ENCODE results near the gene ADGRV1.

DNA sequence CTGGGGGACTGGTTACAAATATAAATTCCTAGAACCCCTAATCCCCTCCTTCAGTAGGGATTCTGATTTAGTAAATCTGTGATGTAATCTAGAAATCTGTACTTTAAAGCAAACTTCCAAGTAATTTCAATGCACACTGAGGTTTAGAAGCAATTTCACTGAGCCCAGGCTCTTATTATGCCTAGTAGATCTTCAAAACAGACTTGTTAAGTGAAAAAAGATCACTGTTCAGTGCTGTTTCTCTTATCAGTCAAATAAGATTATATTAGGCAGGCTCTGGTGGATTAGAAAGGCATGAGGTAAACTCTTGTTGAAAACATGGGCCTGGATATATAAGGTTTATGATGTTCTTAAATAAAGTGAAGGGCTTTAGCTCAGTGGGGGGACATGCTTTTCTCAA, 293.9 kb downstream of the ADGRV1 start:
- TF ChIP-seq POLR2A (IDR thresholded peaks at IDR 0.05) (no peak), EP300 (IDR thresholded peaks at IDR 0.05) (no peak)
- TF ChIP-seq, protein P1, sequence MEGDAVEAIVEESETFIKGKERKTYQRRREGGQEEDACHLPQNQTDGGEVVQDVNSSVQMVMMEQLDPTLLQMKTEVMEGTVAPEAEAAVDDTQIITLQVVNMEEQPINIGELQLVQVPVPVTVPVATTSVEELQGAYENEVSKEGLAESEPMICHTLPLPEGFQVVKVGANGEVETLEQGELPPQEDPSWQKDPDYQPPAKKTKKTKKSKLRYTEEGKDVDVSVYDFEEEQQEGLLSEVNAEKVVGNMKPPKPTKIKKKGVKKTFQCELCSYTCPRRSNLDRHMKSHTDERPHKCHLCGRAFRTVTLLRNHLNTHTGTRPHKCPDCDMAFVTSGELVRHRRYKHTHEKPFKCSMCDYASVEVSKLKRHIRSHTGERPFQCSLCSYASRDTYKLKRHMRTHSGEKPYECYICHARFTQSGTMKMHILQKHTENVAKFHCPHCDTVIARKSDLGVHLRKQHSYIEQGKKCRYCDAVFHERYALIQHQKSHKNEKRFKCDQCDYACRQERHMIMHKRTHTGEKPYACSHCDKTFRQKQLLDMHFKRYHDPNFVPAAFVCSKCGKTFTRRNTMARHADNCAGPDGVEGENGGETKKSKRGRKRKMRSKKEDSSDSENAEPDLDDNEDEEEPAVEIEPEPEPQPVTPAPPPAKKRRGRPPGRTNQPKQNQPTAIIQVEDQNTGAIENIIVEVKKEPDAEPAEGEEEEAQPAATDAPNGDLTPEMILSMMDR (IDR thresholded peaks at IDR 0.05): no peak

All from tibial nerve (tissue), 4 donors.